ENCODE data around the gene ERBB4.

ERBB4 gene

DNA sequence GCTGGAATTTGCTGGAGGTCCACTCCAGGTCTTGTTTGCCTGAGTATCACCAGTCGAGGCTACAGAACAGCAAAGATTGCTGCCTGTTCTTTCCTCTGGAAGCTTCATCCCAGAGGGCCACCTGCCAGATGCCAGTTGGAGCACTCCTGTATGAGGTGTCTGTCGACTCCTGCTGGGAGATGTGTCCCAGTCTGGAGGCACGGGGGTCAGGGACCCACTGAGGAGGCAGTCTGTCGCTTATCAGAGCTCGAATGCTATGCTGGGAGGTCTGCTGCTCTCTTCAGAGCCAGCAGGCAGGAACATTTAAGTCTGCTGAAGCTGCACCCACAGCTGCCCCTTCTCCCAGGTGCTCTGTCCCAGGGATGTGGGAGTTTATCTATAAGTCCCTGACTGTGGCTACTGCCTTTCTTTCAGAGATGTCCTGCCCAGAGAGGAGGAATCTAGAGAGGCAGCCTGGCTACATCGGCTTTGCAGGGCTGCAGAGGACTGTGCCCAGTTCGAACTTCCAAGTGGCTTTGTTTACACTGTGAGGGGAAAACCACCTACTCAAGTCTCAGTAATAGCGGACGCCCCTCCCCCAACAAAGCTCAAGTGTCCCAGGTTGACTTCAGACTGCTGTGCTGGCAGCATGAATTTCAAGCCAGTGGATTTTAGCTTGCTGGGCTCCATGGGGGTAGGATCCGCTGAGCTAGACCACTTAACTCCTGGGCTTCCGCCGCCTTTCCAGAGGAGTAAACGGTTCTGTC lies 301.1 kb downstream of the ERBB4 start:
- H3K9me3 ChIP-seq (replicated peaks in 1 of 2; ENCODE audit: control insufficient read depth in 2 of 2, insufficient read depth in 1 of 2, low read depth in 1 of 2, low read length in 2 of 2) = no peaks in the 10 kb centered on the region
- no peak overlapping the region for H3K4ac ChIP-seq (ENCODE audit: low read length)
- H3K18ac ChIP-seq (ENCODE audit: low read length) = peak overlapping the region; percentile 57
- no peak for DNase-seq (ENCODE audit: low spot score)
- no peak overlapping the region for H2BK120ac ChIP-seq (ENCODE audit: low read depth, low read length)
- no peak overlapping the region for H3K23ac ChIP-seq (ENCODE audit: low read depth, low read length, poor library complexity)
- peak overlapping the region; percentile 75 for H3K14ac ChIP-seq (ENCODE audit: low read length)
- H4K8ac ChIP-seq (ENCODE audit: low read depth, low read length) = no peak overlapping the region
- no peak overlapping the region for H3K4me3 ChIP-seq (ENCODE audit: low read length in 2 of 2)
- H3K36me3 ChIP-seq (replicated peaks in 1 of 2; ENCODE audit: control insufficient read depth in 2 of 2, insufficient read depth in 2 of 2, low read length in 2 of 2) = no peaks in the 10 kb centered on the region
- H2BK12ac ChIP-seq (ENCODE audit: low read length) = no peak overlapping the region
- WGBS, 2 donors (ENCODE audit: extremely low coverage in 2 of 2, insufficient read length in 2 of 2, insufficient replicate concordance in 1 of 2) = no CpG with 5 or more reads among the region's 13 CpGs
- H4K91ac ChIP-seq (ENCODE audit: low read depth, low read length, poor library complexity) = no peak overlapping the region
- H2BK5ac ChIP-seq (ENCODE audit: low read length) = no peak overlapping the region
- H3K79me1 ChIP-seq (ENCODE audit: low read depth, low read length) = no peaks in the 10 kb centered on the region
- H3K27ac ChIP-seq (replicated peaks; ENCODE audit: low read length) = no peak overlapping the region
- H2BK15ac ChIP-seq (ENCODE audit: low read length) = peak overlapping the region; percentile 17
- no peak overlapping the region for H3K9ac ChIP-seq (ENCODE audit: low read depth, low read length, poor library complexity)
- H3K4me2 ChIP-seq (ENCODE audit: insufficient read depth, low read length, poor library complexity, severe bottlenecking) = no peak overlapping the region
- H3K4me1 ChIP-seq (ENCODE audit: control insufficient read depth in 2 of 2, insufficient read depth in 1 of 2, low read depth in 1 of 2, low read length in 2 of 2) = peaks cover 0 to 8% of the 10 kb centered on the region in 2 donors
- H2AK5ac ChIP-seq (ENCODE audit: low read depth, low read length) = no peak overlapping the region
- no peaks in the 10 kb centered on the region for H3K27me3 ChIP-seq (ENCODE audit: control insufficient read depth in 3 of 3, insufficient read depth in 3 of 3, low read depth in 1 of 3, low read length in 3 of 3)
- H2AFZ ChIP-seq (ENCODE audit: low read length) = no peak overlapping the region

GRCh38 chr2:212228743-212229171 lies 309.8 kb downstream of the ERBB4 start:
- Histone ChIP-seq H2BK15ac (ENCODE audit: low read length) (no peak overlapping the region), H4K91ac (ENCODE audit: low read depth, low read length, poor library complexity) (no peak overlapping the region), H2BK120ac (ENCODE audit: low read depth, low read length) (no peak overlapping the region), H3K27ac (replicated peaks; ENCODE audit: low read length) (no peak overlapping the region), H3K9me3 (replicated peaks in 1 of 2; ENCODE audit: control insufficient read depth in 2 of 2, insufficient read depth in 1 of 2, low read depth in 1 of 2, low read length in 2 of 2) (no peaks in the 10 kb centered on the region), H2AFZ (ENCODE audit: low read length) (no peak overlapping the region), H3K36me3 (replicated peaks in 1 of 2; ENCODE audit: control insufficient read depth in 2 of 2, insufficient read depth in 2 of 2, low read length in 2 of 2) (no peaks in the 10 kb centered on the region), H3K9ac (ENCODE audit: low read depth, low read length, poor library complexity) (no peak overlapping the region), H4K8ac (ENCODE audit: low read depth, low read length) (no peak overlapping the region), H2AK5ac (ENCODE audit: low read depth, low read length) (no peak overlapping the region), H3K4me3 (ENCODE audit: low read length in 2 of 2) (no peak overlapping the region), H2BK5ac (ENCODE audit: low read length) (no peak overlapping the region), H3K18ac (ENCODE audit: low read length) (no peak overlapping the region), H3K4me2 (ENCODE audit: insufficient read depth, low read length, poor library complexity, severe bottlenecking) (no peak overlapping the region), H3K27me3 (ENCODE audit: control insufficient read depth in 3 of 3, insufficient read depth in 3 of 3, low read depth in 1 of 3, low read length in 3 of 3) (no peaks in the 10 kb centered on the region), H3K14ac (ENCODE audit: low read length) (no peak overlapping the region), H3K4ac (ENCODE audit: low read length) (no peak overlapping the region), H2BK12ac (ENCODE audit: low read length) (no peak overlapping the region), H3K4me1 (ENCODE audit: control insufficient read depth in 2 of 2, insufficient read depth in 1 of 2, low read depth in 1 of 2, low read length in 2 of 2) (peaks cover 0 to 4% of the 10 kb centered on the region in 2 donors), H3K23ac (ENCODE audit: low read depth, low read length, poor library complexity) (no peak overlapping the region), H3K79me1 (ENCODE audit: low read depth, low read length) (no peaks in the 10 kb centered on the region)
- no CpG with 5 or more reads among the region's 2 CpGs for WGBS, 2 donors (ENCODE audit: extremely low coverage in 2 of 2, insufficient read length in 2 of 2, insufficient replicate concordance in 1 of 2)
- no peak for DNase-seq (ENCODE audit: low spot score)

- Histone ChIP-seq H3K27ac (replicated peaks; ENCODE audit: low read length) (no peak overlapping the region), H2BK5ac (ENCODE audit: low read length) (no peak overlapping the region), H3K23ac (ENCODE audit: low read depth, low read length, poor library complexity) (no peak overlapping the region), H3K14ac (ENCODE audit: low read length) (no peak overlapping the region), H2BK15ac (ENCODE audit: low read length) (no peak overlapping the region), H3K4me2 (ENCODE audit: insufficient read depth, low read length, poor library complexity, severe bottlenecking) (no peak overlapping the region), H3K4me1 (ENCODE audit: control insufficient read depth in 2 of 2, insufficient read depth in 1 of 2, low read depth in 1 of 2, low read length in 2 of 2) (peaks cover 0 to 4% of the 10 kb centered on the region in 2 donors), H3K27me3 (ENCODE audit: control insufficient read depth in 3 of 3, insufficient read depth in 3 of 3, low read depth in 1 of 3, low read length in 3 of 3) (no peaks in the 10 kb centered on the region), H2AK5ac (ENCODE audit: low read depth, low read length) (no peak overlapping the region), H3K36me3 (replicated peaks in 1 of 2; ENCODE audit: control insufficient read depth in 2 of 2, insufficient read depth in 2 of 2, low read length in 2 of 2) (no peaks in the 10 kb centered on the region), H4K8ac (ENCODE audit: low read depth, low read length) (no peak overlapping the region), H4K91ac (ENCODE audit: low read depth, low read length, poor library complexity) (no peak overlapping the region), H3K18ac (ENCODE audit: low read length) (no peak overlapping the region), H3K4me3 (ENCODE audit: low read length in 2 of 2) (no peak overlapping the region), H2AFZ (ENCODE audit: low read length) (no peak overlapping the region), H3K9ac (ENCODE audit: low read depth, low read length, poor library complexity) (no peak overlapping the region), H2BK12ac (ENCODE audit: low read length) (no peak overlapping the region), H3K9me3 (replicated peaks in 1 of 2; ENCODE audit: control insufficient read depth in 2 of 2, insufficient read depth in 1 of 2, low read depth in 1 of 2, low read length in 2 of 2) (no peaks in the 10 kb centered on the region), H2BK120ac (ENCODE audit: low read depth, low read length) (no peak overlapping the region), H3K79me1 (ENCODE audit: low read depth, low read length) (no peaks in the 10 kb centered on the region), H3K4ac (ENCODE audit: low read length) (no peak overlapping the region)
- no peak for DNase-seq (ENCODE audit: low spot score)
- WGBS, 2 donors (ENCODE audit: extremely low coverage in 2 of 2, insufficient read length in 2 of 2, insufficient replicate concordance in 1 of 2) = no CpG with 5 or more reads among the region's 4 CpGs
These were observed 310.8 kb downstream of the ERBB4 start for GRCh38 chr2:212227755-212228154.

GRCh38 chr2:212226114-212226513 lies 312.5 kb downstream of the ERBB4 start:
- WGBS, 2 donors (ENCODE audit: extremely low coverage in 2 of 2, insufficient read length in 2 of 2, insufficient replicate concordance in 1 of 2) = no CpG with 5 or more reads among the region's 1 CpG
- no peaks in the 10 kb centered on the region for H3K9me3 ChIP-seq (replicated peaks in 1 of 2; ENCODE audit: control insufficient read depth in 2 of 2, insufficient read depth in 1 of 2, low read depth in 1 of 2, low read length in 2 of 2)
- H2AK5ac ChIP-seq (ENCODE audit: low read depth, low read length) = no peak overlapping the region
- no peaks in the 10 kb centered on the region for H3K27me3 ChIP-seq (ENCODE audit: control insufficient read depth in 3 of 3, insufficient read depth in 3 of 3, low read depth in 1 of 3, low read length in 3 of 3)
- no peak overlapping the region for H3K4me2 ChIP-seq (ENCODE audit: insufficient read depth, low read length, poor library complexity, severe bottlenecking)
- no peak overlapping the region for H4K8ac ChIP-seq (ENCODE audit: low read depth, low read length)
- no peaks in the 10 kb centered on the region for H3K79me1 ChIP-seq (ENCODE audit: low read depth, low read length)
- H3K9ac ChIP-seq (ENCODE audit: low read depth, low read length, poor library complexity) = no peak overlapping the region
- no peak overlapping the region for H3K18ac ChIP-seq (ENCODE audit: low read length)
- H3K4me3 ChIP-seq (ENCODE audit: low read length in 2 of 2) = no peak overlapping the region
- no peak for DNase-seq (ENCODE audit: low spot score)
- peaks cover 0 to 4% of the 10 kb centered on the region in 2 donors for H3K4me1 ChIP-seq (ENCODE audit: control insufficient read depth in 2 of 2, insufficient read depth in 1 of 2, low read depth in 1 of 2, low read length in 2 of 2)
- no peak overlapping the region for H3K14ac ChIP-seq (ENCODE audit: low read length)
- no peak overlapping the region for H2BK120ac ChIP-seq (ENCODE audit: low read depth, low read length)
- H3K27ac ChIP-seq (replicated peaks; ENCODE audit: low read length) = no peak overlapping the region
- H4K91ac ChIP-seq (ENCODE audit: low read depth, low read length, poor library complexity) = no peak overlapping the region
- H3K36me3 ChIP-seq (replicated peaks in 1 of 2; ENCODE audit: control insufficient read depth in 2 of 2, insufficient read depth in 2 of 2, low read length in 2 of 2) = no peaks in the 10 kb centered on the region
- H2AFZ ChIP-seq (ENCODE audit: low read length) = no peak overlapping the region
- no peak overlapping the region for H3K23ac ChIP-seq (ENCODE audit: low read depth, low read length, poor library complexity)
- no peak overlapping the region for H2BK5ac ChIP-seq (ENCODE audit: low read length)
- no peak overlapping the region for H2BK15ac ChIP-seq (ENCODE audit: low read length)
- H2BK12ac ChIP-seq (ENCODE audit: low read length) = no peak overlapping the region
- no peak overlapping the region for H3K4ac ChIP-seq (ENCODE audit: low read length)

All from neuronal stem cell (in vitro differentiated cells).